PC-9 (cell line): ENCODE measurements around the gene FAM151A. TPM values are rescaled to one million over a fixed set of nuclear protein-coding genes. Genes with fewer than 3 reads are reported as not detected.

Experiments
- BruUV-seq: library from RNA; stranded (reverse); fragments of 400-500 nt; replicated peaks from 2 replicates; lab custom pipeline; 2021; lab: Mats Ljungman, UMichigan
- CTCF ChIA-PET: fragments of 300-600 bp; sonication (Branson Sonifier 250); formaldehyde crosslinking; loops from one replicate; lab custom pipeline; 2022; ENCODE audit warnings: antibody characterized with exemption; lab: Charles Lee
- POLR2A ChIA-PET: fragments of 300-600 bp; sonication (Branson Sonifier 250); formaldehyde crosslinking; loops from one replicate; lab custom pipeline; 2022; ENCODE audit warnings: antibody characterized with exemption; ENCODE audit not compliant: unreplicated experiment; lab: Charles Lee
- DNase-seq, 2 experiments: peaks; one replicate each; pipeline versions ENCODE4 v3.0.0 to v3.0.0-alpha.2; 2015 to 2022; ENCODE audit warnings: mixed read lengths in 1 of 2
- H2AFZ ChIP-seq: fragments of 200-600 bp; sonication (generic); 2 replicates; pipeline ENCODE4 v1.8.1; 2017; ENCODE audit warnings: antibody characterized with exemption
- H3F3A ChIP-seq: fragments of 200-600 bp; sonication (generic); 2 replicates; pipeline ENCODE4 v1.8.1; 2017; ENCODE audit warnings: antibody characterized with exemption, mild to moderate bottlenecking, low read depth; ENCODE audit not compliant: insufficient read depth
- H3K27ac ChIP-seq: fragments of 200-600 bp; sonication (generic); 2 replicates; pipeline ENCODE4 v1.6.1; 2016; ENCODE audit warnings: mixed run types
- H3K27me3 ChIP-seq: fragments of 200-600 bp; sonication (generic); 2 replicates; pipeline ENCODE4 v1.6.1; 2016; ENCODE audit warnings: low read depth, mixed run types; ENCODE audit not compliant: insufficient read depth
- H3K36me3 ChIP-seq: fragments of 200-600 bp; sonication (generic); 2 replicates; pipeline ENCODE4 v1.6.1; 2016; ENCODE audit warnings: low read depth, mixed run types
- H3K4me1 ChIP-seq: fragments of 200-600 bp; sonication (generic); replicated peaks from 2 replicates; pipeline ENCODE4 v1.6.1; 2016; ENCODE audit warnings: mixed run types; ENCODE audit not compliant: insufficient read depth
- H3K4me2 ChIP-seq: fragments of 200-600 bp; sonication (generic); 2 replicates; pipeline ENCODE4 v1.6.1; 2017; ENCODE audit warnings: mixed run types
- H3K4me3 ChIP-seq: fragments of 200-600 bp; sonication (generic); 2 replicates; pipeline ENCODE4 v1.6.1; 2016; ENCODE audit warnings: mixed run types
- H3K79me2 ChIP-seq: fragments of 200-600 bp; sonication (generic); 2 replicates; pipeline ENCODE4 v1.6.1; 2017; ENCODE audit warnings: low read depth, mixed run types
- H3K9me2 ChIP-seq: fragments of 200-600 bp; sonication (generic); 2 replicates; pipeline ENCODE4 v1.8.1; 2017; ENCODE audit warnings: mild to moderate bottlenecking; ENCODE audit not compliant: insufficient read depth
- H3K9me3 ChIP-seq: fragments of 200-600 bp; sonication (generic); 2 replicates; pipeline ENCODE4 v1.8.1; 2016; ENCODE audit warnings: low read depth; ENCODE audit not compliant: insufficient read depth
- H4K20me1 ChIP-seq: fragments of 200-600 bp; sonication (generic); 2 replicates; pipeline ENCODE4 v1.8.1; 2017; ENCODE audit not compliant: insufficient read depth
- CTCF ChIP-seq: fragments of 200-600 bp; sonication (generic); conservative IDR thresholded peaks from 2 replicates; pipeline ENCODE4 v1.6.1; 2017; ENCODE audit warnings: mixed run types, antibody characterized with exemption, mild to moderate bottlenecking, moderate library complexity
- EZH2 ChIP-seq: fragments of 200-600 bp; sonication (generic); IDR thresholded peaks from 2 replicates; pipeline ENCODE4 v1.8.0; 2017; ENCODE audit warnings: antibody characterized with exemption, low read depth
- intact Hi-C: fragments of 100-400 bp; cut with micrococcal nuclease; formaldehyde crosslinking; loops from one replicate; pipeline ENCODE4 v1.10.0; 2022; ENCODE audit not compliant: unreplicated experiment
- total RNA-seq: library from RNA; stranded (reverse); gene quantifications from 2 replicates; pipeline ENCODE4 v1.2.3, GENCODE V29; 2021

FAM151A gene
- total RNA-seq, 1 experiment from 2014 or later = not detected

- Histone ChIP-seq H3K4me2 (no peak overlapping the region), H3K4me1 (no peaks in the 10 kb centered on the region), H3K9me2 (no peaks in the 10 kb centered on the region), H3K27ac (no peak overlapping the region), H3K27me3 (no peaks in the 10 kb centered on the region), H3F3A (no peaks in the 10 kb centered on the region), H2AFZ (no peak overlapping the region), H3K79me2 (no peaks in the 10 kb centered on the region), H3K4me3 (no peak overlapping the region), H3K9me3 (no peaks in the 10 kb centered on the region), H3K36me3 (no peaks in the 10 kb centered on the region), H4K20me1 (no peaks in the 10 kb centered on the region)
- DNase-seq = no peak
- CTCF ChIA-PET = no interaction called here
- no peak for TF ChIP-seq CTCF
- TF ChIP-seq EZH2 = no peak
- intact Hi-C loops = loop anchor here (10.0 kb wide), 1 partner anchor 590 kb away; no protein-coding TSS in a partner anchor
- POLR2A ChIA-PET = no interaction called here
- BruUV-seq = no TSS peak
Measured at GRCh38 chr1:54664364-54664763, 41.0 kb upstream of the FAM151A start.

- CTCF ChIA-PET = interaction anchor here (0.7 kb wide), 1 partner anchor 114 kb away, joined by 3 read pairs; no protein-coding TSS in a partner anchor
Measured at GRCh38 chr1:54663725-54664124, 40.4 kb upstream of the FAM151A start.

GRCh38 chr1:54658164-54658913 is 35.0 kb upstream of the FAM151A start:
- TF ChIP-seq CTCF (no peak), EZH2 (no peak)
- CTCF ChIA-PET = no interaction called here
- POLR2A ChIA-PET = no interaction called here
- H2AFZ ChIP-seq = no peak overlapping the region
- no TSS peak for BruUV-seq
- H3K4me2 ChIP-seq = no peak overlapping the region
- no peak for DNase-seq
- intact Hi-C loops = no loop called here
- H3K27me3 ChIP-seq = no peaks in the 10 kb centered on the region
- no peaks in the 10 kb centered on the region for H3K36me3 ChIP-seq
- H3K4me1 ChIP-seq = no peaks in the 10 kb centered on the region
- no peaks in the 10 kb centered on the region for H3K9me3 ChIP-seq
- H4K20me1 ChIP-seq = no peaks in the 10 kb centered on the region
- H3F3A ChIP-seq = no peaks in the 10 kb centered on the region
- no peak overlapping the region for H3K4me3 ChIP-seq
- no peaks in the 10 kb centered on the region for H3K9me2 ChIP-seq
- H3K79me2 ChIP-seq = no peaks in the 10 kb centered on the region
- no peak overlapping the region for H3K27ac ChIP-seq

More at GRCh38 chr1:54663725-54664124, 40.4 kb upstream of the FAM151A start:
- Histone ChIP-seq H3K79me2 (no peaks in the 10 kb centered on the region), H3K4me3 (no peak overlapping the region), H3K9me3 (no peaks in the 10 kb centered on the region), H3K27ac (no peak overlapping the region), H3K9me2 (no peaks in the 10 kb centered on the region), H2AFZ (no peak overlapping the region), H3K4me1 (no peaks in the 10 kb centered on the region), H3K27me3 (no peaks in the 10 kb centered on the region), H3K36me3 (no peaks in the 10 kb centered on the region), H3F3A (no peaks in the 10 kb centered on the region), H4K20me1 (no peaks in the 10 kb centered on the region), H3K4me2 (no peak overlapping the region)
- no TSS peak for BruUV-seq
- POLR2A ChIA-PET = interaction anchor here (0.6 kb wide), 1 partner anchor 464 kb away, joined by 11 read pairs; the partner anchor contains the start of genes CYB5RL and MRPL37
- no peak for DNase-seq
- intact Hi-C loops = loop anchor here (10.0 kb wide), 1 partner anchor 589 kb away; no protein-coding TSS in a partner anchor
- TF ChIP-seq CTCF = no peak
- TF ChIP-seq EZH2 = no peak
